GM18511 (cell line): ENCODE results near the gene LPP.

Experiments
- ATAC-seq: cut with Tn5 transposase; IDR thresholded peaks from one replicate; pipeline ENCODE4 v1.9.1; 2021; ENCODE audit warnings: mild to moderate bottlenecking, moderate library complexity; ENCODE audit not compliant: unreplicated experiment

Gene LPP

GRCh38 chr3:188925376-188925775 is 771.4 kb downstream of the LPP start:
- ATAC-seq = no peak

- ATAC-seq = no peak
These were observed 772.2 kb downstream of the LPP start for GRCh38 chr3:188926111-188926510.

- no peak for ATAC-seq
These were observed 773.0 kb downstream of the LPP start for GRCh38 chr3:188926741-188927511.

GRCh38 chr3:188927971-188928370 is 774.0 kb downstream of the LPP start:
- no peak for ATAC-seq

- ATAC-seq = no peak
These were observed 775.2 kb downstream of the LPP start for GRCh38 chr3:188929137-188929536.

GRCh38 chr3:188931036-188931435 is 777.1 kb downstream of the LPP start:
- no peak for ATAC-seq

- no peak for ATAC-seq
These were observed 777.6 kb downstream of the LPP start for GRCh38 chr3:188931531-188931930.

- ATAC-seq = no peak
These were observed 781.0 kb downstream of the LPP start for GRCh38 chr3:188934989-188935388.

GRCh38 chr3:188936597-188937107 is 782.7 kb downstream of the LPP start:
- no peak for ATAC-seq

GRCh38 chr3:188937389-188937788 is 783.4 kb downstream of the LPP start:
- no peak for ATAC-seq

GRCh38 chr3:188938999-188939398 is 785.0 kb downstream of the LPP start:
- ATAC-seq = no peak

GRCh38 chr3:188939814-188940572 is 786.0 kb downstream of the LPP start:
- ATAC-seq = no peak
